AG09309 (cell line): Measurements from ENCODE around the gene LIME1.
A peak's percentile ranks its signal among the peaks of the same experiment; 100 is the strongest.
"Not testable (repeated sequence)": the region's sequence is repeated elsewhere in the genome, so short reads cannot be mapped to it uniquely, and the experiment has no call there.

Experiments
- DNase-seq: peaks from one replicate; pipeline ENCODE4 v3.0.0-alpha.2; 2010; ENCODE audit warnings: low read depth
- H3K4me3 ChIP-seq: 2 replicates; pipeline ENCODE4 v1.5.1; 2011; ENCODE audit warnings: mild to moderate bottlenecking, low read depth, low read length, moderate library complexity; ENCODE audit not compliant: control insufficient read depth
- TF ChIP-seq, protein P1 (sequence below): IDR thresholded peaks from 2 replicates; pipeline ENCODE4 v1.5.1; 2011; ENCODE audit warnings: mild to moderate bottlenecking, low read depth, low read length, inconsistent platforms; ENCODE audit not compliant: insufficient read depth, control insufficient read depth; ENCODE audit errors: missing control alignments

Gene LIME1

DNA sequence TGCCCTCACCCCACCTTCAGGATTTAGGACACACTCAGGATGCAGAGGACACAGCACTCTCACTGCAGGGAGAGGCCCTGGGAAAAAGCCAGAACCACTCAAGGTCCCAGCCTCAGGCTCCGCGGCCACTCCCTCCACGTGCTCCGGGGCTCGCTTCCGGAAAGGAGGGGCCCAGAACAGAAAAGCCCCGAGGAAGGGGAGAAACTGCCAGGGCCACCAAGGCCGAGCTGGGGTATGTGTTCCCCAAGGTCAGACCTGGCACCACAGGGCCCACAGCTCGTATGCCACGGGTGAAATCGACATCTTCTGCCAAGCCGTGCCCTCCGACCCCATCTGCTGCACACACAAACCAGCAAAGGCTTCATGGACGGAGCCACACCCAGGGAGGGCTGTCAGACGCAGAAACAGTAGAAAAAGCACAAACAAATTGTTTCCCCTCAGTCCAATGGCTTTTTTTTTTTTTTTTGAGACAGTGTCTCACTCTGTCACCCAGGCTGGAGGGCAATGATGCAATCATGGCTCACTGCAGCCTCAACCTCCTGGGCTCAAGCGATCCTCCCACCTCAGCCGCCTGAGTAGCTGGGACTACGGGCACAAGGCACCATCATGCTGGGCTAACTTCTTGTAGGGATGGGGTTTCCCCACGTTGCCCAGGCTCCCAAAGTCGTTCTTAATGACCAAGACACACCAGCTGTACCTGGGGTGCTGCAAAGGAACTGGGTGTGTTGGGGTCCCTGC lies 36.5 kb downstream of the LIME1 start:
- TF ChIP-seq, protein P1, sequence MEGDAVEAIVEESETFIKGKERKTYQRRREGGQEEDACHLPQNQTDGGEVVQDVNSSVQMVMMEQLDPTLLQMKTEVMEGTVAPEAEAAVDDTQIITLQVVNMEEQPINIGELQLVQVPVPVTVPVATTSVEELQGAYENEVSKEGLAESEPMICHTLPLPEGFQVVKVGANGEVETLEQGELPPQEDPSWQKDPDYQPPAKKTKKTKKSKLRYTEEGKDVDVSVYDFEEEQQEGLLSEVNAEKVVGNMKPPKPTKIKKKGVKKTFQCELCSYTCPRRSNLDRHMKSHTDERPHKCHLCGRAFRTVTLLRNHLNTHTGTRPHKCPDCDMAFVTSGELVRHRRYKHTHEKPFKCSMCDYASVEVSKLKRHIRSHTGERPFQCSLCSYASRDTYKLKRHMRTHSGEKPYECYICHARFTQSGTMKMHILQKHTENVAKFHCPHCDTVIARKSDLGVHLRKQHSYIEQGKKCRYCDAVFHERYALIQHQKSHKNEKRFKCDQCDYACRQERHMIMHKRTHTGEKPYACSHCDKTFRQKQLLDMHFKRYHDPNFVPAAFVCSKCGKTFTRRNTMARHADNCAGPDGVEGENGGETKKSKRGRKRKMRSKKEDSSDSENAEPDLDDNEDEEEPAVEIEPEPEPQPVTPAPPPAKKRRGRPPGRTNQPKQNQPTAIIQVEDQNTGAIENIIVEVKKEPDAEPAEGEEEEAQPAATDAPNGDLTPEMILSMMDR = no peak
- DNase-seq = no peak
- H3K4me3 ChIP-seq = no peak overlapping the region

DNA sequence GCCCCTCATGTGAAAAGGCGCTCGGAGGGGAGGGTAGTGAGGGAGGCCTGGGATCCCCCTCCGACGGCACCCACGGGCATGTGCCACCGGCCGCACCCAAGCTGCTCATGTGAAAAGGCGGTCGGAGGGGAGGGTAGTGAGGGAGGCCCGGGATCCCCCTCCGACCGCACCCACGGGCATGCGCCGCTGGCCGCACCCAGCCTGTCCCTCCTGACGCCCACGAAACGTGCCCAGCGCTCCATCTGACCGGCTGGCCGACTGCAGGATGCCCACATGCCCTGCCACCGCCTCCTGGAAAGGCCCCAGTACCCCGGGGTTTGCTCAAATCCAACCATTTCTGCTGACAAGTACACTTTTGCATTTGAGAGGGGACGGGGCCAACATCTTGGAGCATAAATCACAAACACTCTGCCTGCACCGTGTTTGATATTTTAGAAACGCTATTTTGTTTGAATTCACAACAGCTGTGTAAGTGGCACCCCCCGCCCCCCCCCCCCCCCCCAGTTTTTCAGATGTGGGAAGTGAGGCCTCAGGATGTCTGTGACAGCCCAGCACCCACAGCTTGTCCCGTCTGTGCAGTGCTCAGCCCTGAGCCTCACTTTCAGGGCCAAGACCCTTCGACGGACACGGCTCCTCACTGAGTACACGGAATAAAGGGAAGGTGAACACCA lies 37.2 kb downstream of the LIME1 start:
- H3K4me3 ChIP-seq = no peak overlapping the region
- TF ChIP-seq, protein P1 = no peak
- DNase-seq = no peak

DNA sequence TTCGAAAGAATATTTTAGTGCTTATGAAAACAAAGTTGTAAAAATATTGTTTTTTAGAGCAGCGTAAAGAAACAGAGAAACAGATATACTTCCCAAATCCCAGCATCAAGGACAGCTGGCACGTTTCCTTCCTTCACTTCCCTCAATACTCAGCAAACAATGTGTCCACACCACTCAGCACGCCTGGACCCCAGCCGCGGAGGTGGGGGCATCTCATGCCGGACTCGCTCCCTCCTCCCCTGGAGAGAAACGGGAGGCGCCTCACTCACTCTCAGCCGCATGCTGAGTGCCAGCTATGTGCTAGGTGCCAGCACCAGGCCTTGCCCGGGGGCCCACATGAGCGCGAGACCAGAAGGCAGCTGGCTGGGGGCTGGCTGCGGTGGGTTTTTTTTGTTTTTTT lies 37.8 kb downstream of the LIME1 start:
- H3K4me3 ChIP-seq = no peak overlapping the region
- TF ChIP-seq, protein P1 = no peak
- DNase-seq = no peak

DNA sequence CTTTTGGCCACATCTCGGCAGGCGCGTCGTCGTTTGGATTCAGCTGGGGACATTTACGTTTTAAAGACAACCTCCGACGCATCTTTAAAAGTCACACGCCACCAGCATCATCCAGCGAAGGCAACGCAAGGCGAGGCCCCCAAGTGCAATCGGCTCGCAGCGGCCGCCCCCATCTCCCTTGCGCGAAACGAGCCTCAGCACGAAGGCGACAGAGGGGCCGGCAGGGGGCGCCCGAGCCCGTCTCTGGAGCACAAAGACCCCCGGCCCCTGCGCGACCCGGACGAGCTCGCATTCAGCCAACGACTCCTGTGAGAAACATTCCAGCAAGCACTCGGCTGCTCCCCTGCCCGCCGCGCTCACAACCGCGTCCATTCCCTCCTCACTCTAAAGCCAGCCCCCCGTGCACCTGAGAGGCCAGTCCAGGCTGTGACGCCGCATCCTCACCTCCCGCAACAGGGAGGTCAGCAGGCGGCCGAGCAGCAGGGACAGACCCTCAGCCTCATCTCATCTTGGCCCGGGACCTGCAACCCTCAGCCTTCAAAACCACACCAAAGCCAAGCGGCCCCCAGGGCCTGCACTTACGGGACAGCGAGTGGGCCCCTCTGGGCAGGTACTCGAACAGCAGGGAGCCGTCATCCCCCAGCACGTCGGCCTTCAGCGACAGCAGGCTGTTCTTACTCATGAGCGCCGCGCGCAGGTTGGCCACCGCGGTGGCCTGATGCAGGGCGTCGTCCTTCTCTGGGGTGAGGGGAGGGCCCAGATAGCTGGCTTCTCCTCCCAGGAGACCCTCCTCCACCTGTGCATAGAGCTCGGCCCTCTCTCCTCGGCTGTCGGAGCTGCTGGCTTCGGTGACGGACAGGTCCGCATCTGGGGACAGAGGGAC lies 38.9 kb downstream of the LIME1 start:
- peak overlapping the region; percentile 5 for H3K4me3 ChIP-seq
- DNase-seq = no peak

DNA sequence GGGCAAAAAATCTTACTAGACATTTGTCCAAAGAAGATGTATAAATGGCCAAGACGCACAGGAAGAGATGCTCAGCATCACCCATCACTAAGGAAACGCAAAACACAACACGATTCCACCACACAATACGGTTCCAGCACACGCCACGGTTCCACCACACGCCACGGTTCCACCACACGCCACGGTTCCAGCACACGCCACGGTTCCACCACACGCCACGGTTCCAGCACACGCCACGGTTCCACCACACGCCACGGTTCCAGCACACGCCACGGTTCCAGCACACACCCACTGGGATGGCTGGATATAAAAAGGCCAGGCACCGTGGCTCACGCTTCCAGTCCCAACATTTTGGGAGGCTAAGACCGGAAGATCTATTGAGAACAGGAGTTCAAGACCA lies 40.4 kb downstream of the LIME1 start:
- H3K4me3 ChIP-seq, DNase-seq: not testable (repeated sequence)

More for the DNA sequence above, 38.9 kb downstream of the LIME1 start:
- TF ChIP-seq, protein P1 = peak; percentile 82

DNA sequence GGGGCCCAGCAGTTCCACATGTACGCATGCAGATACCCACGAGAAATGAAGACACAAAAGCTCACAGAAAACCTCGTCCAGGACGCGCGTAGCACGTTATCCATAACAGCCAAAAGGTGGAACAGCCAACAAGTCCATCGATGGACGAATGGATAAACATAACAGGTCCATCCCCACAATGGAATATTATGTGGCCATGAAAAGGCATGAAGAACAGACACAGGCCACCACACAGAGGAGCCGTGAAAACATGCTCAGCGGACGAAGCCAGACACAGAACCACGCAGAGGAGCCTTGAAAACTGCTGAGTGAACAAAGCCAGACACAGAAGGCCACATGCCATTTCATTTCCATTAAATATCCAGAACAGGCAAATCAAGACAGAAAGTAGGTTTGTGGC lies 41.1 kb downstream of the LIME1 start:
- TF ChIP-seq, protein P1 = no peak
- no peak for DNase-seq
- no peak overlapping the region for H3K4me3 ChIP-seq
